ENCODE data around the gene TNFAIP8. TPM values are rescaled to one million over a fixed set of nuclear protein-coding genes. Genes with fewer than 3 reads are reported as not detected.
A peak's percentile ranks its signal among the peaks of the same experiment; 100 is the strongest.
"Not testable (repeated sequence)": the region's sequence is repeated elsewhere in the genome, so short reads cannot be mapped to it uniquely, and the experiment has no call there.

The TNFAIP8 gene
- total and polyA plus RNA-seq, 8 donors, result 1.2 to 37.1 (median 11.5) TPM

- Histone ChIP-seq H3K4me1 (peaks cover 9 to 30% (median 18%) of the 10 kb centered on the region in 4 donors), H3K36me3 (no peaks in the 10 kb centered on the region), H3K9me3 (no peaks in the 10 kb centered on the region), H3K27me3 (no peaks in the 10 kb centered on the region), H3K27ac (peak overlapping the region in 4 of 5 donors; percentile 62 to 81 (median 78)), H3K4me3 (peak overlapping the region; percentile 38 to 52 (median 46))
- 30 to 35% (median 34%) methylated on average over 9 of the region's 9 CpGs for WGBS, 5 donors
- DNase-seq, result no peak
- TF ChIP-seq EP300 (IDR thresholded peaks at IDR 0.05), result no peak
- TF ChIP-seq CTCF (IDR thresholded peaks at IDR 0.05), result no peak
- no peak for TF ChIP-seq POLR2A (IDR thresholded peaks at IDR 0.05)
- no peak for TF ChIP-seq POLR2AphosphoS5 (IDR thresholded peaks at IDR 0.05)
- intact Hi-C loops (cut with DNase I; ENCODE audit: low total_unique reads), result no loop called here
Measured at GRCh38 chr5:119412279-119413227, 56.7 kb downstream of the TNFAIP8 start.

- H3K27ac ChIP-seq; DNase-seq; H3K9me3 ChIP-seq; H3K4me3 ChIP-seq; intact Hi-C loops (cut with DNase I; ENCODE audit: low total_unique reads); H3K27me3 ChIP-seq; H3K36me3 ChIP-seq: not testable (repeated sequence)
- WGBS, 5 donors, result 79 to 87% (median 80%) methylated on average over 13 of the region's 13 CpGs
- peaks cover 10 to 46% (median 31%) of the 10 kb centered on the region in 4 donors for H3K4me1 ChIP-seq
Measured at GRCh38 chr5:119414124-119414734, 58.4 kb downstream of the TNFAIP8 start.

- DNase-seq, result no peak
- Histone ChIP-seq H3K4me1 (peaks cover 4 to 35% (median 18%) of the 10 kb centered on the region in 4 donors), H3K4me3 (no peak overlapping the region), H3K9me3 (no peaks in the 10 kb centered on the region), H3K36me3 (no peaks in the 10 kb centered on the region), H3K27me3 (no peaks in the 10 kb centered on the region), H3K27ac (peak overlapping the region in 4 of 5 donors; percentile 6 to 71 (median 46))
- intact Hi-C loops (cut with DNase I; ENCODE audit: low total_unique reads), result no loop called here
- 44 to 55% (median 51%) methylated on average over 5 of the region's 5 CpGs for WGBS, 5 donors
- TF ChIP-seq POLR2AphosphoS5 (IDR thresholded peaks at IDR 0.05) (no peak), POLR2A (IDR thresholded peaks at IDR 0.05) (no peak), EP300 (IDR thresholded peaks at IDR 0.05) (no peak)
Measured at GRCh38 chr5:119417891-119418605, 62.2 kb downstream of the TNFAIP8 start.

- Histone ChIP-seq H3K4me3 (no peak overlapping the region), H3K27me3 (no peaks in the 10 kb centered on the region), H3K9me3 (no peaks in the 10 kb centered on the region), H3K27ac (peak overlapping the region in 4 of 5 donors; percentile 6 to 71 (median 46)), H3K36me3 (no peaks in the 10 kb centered on the region), H3K4me1 (peaks cover 4 to 32% (median 17%) of the 10 kb centered on the region in 4 donors)
- intact Hi-C loops (cut with DNase I; ENCODE audit: low total_unique reads), result no loop called here
- 19 to 59% (median 36%) methylated on average over 2 of the region's 2 CpGs for WGBS, 5 donors
- TF ChIP-seq POLR2A (IDR thresholded peaks at IDR 0.05) (no peak), POLR2AphosphoS5 (IDR thresholded peaks at IDR 0.05) (peak in 1 of 3 donors; percentile 73)
- DNase-seq, result peak; percentile 36 to 83
Measured at GRCh38 chr5:119418606-119419100, 62.8 kb downstream of the TNFAIP8 start.

GRCh38 chr5:119420169-119420568, 64.3 kb downstream of the TNFAIP8 start:
- no peak overlapping the region for H3K4me3 ChIP-seq
- WGBS, 5 donors, result 26 to 47% (median 30%) methylated on average over 3 of the region's 3 CpGs
- no peak overlapping the region for H3K27ac ChIP-seq
- peak; percentile 31 to 59 for DNase-seq
- no peaks in the 10 kb centered on the region for H3K9me3 ChIP-seq
- peaks cover 4 to 32% (median 17%) of the 10 kb centered on the region in 4 donors for H3K4me1 ChIP-seq
- intact Hi-C loops (cut with DNase I; ENCODE audit: low total_unique reads), result no loop called here
- no peak for TF ChIP-seq POLR2AphosphoS5 (IDR thresholded peaks at IDR 0.05)
- TF ChIP-seq POLR2A (IDR thresholded peaks at IDR 0.05), result no peak
- TF ChIP-seq CTCF (IDR thresholded peaks at IDR 0.05), result no peak
- no peak for TF ChIP-seq EP300 (IDR thresholded peaks at IDR 0.05)
- H3K27me3 ChIP-seq, result no peaks in the 10 kb centered on the region
- H3K36me3 ChIP-seq, result no peaks in the 10 kb centered on the region

All from stomach (tissue), 9 donors.